Mesothelial cell of epicardium (in vitro differentiated cells): ENCODE measurements around the gene RRP1. TPM values are rescaled to one million over a fixed set of nuclear protein-coding genes. Genes with fewer than 3 reads are reported as not detected.

Experiments used
- DNase-seq, 2 experiments: peaks; one replicate each; pipeline ENCODE4 v3.0.0; 2021; ENCODE audit warnings: low spot score in 2 of 2; ENCODE audit not compliant: unreplicated experiment in 2 of 2
- H3K27ac Mint-ChIP-seq: 2 replicates; pipeline ENCODE4 v1.8.0; 2021; ENCODE audit warnings: mixed read lengths
- H3K27me3 Mint-ChIP-seq: 2 replicates; pipeline ENCODE4 v1.8.0; 2021; ENCODE audit warnings: low read depth, mixed read lengths
- H3K36me3 Mint-ChIP-seq: 2 replicates; pipeline ENCODE4 v1.8.0; 2021; ENCODE audit warnings: mixed read lengths
- H3K4me1 Mint-ChIP-seq: 2 replicates; pipeline ENCODE4 v1.8.0; 2021; ENCODE audit warnings: mixed read lengths
- H3K4me3 Mint-ChIP-seq: 2 replicates; pipeline ENCODE4 v1.8.0; 2021; ENCODE audit warnings: mild to moderate bottlenecking, moderate library complexity, mixed read lengths
- H3K9me3 Mint-ChIP-seq: 2 replicates; pipeline ENCODE4 v1.8.0; 2021; ENCODE audit warnings: mixed read lengths
- total RNA-seq: library from RNA; stranded (reverse); gene quantifications from 3 replicates; pipeline ENCODE4 v1.2.1, GENCODE V29; 2021
- TF ChIP-seq, protein P1 (sequence below): fragments of 200-600 bp; sonication (generic); IDR thresholded peaks from one replicate; pipeline ENCODE4 v1.5.0; 2021; ENCODE audit warnings: antibody characterized with exemption; ENCODE audit not compliant: unreplicated experiment

Gene RRP1
- total RNA-seq, 1 donor from 2014 or later, result 44.5 TPM

GRCh38 chr21:43806017-43806710, 16.8 kb downstream of the RRP1 start:
- Mint-ChIP-seq H3K36me3 (peaks cover 9% of the 10 kb centered on the region), H3K4me1 (peaks cover 7% of the 10 kb centered on the region), H3K27ac (no peak overlapping the region), H3K9me3 (no peaks in the 10 kb centered on the region), H3K4me3 (no peak overlapping the region), H3K27me3 (no peaks in the 10 kb centered on the region)
- TF ChIP-seq, protein P1, sequence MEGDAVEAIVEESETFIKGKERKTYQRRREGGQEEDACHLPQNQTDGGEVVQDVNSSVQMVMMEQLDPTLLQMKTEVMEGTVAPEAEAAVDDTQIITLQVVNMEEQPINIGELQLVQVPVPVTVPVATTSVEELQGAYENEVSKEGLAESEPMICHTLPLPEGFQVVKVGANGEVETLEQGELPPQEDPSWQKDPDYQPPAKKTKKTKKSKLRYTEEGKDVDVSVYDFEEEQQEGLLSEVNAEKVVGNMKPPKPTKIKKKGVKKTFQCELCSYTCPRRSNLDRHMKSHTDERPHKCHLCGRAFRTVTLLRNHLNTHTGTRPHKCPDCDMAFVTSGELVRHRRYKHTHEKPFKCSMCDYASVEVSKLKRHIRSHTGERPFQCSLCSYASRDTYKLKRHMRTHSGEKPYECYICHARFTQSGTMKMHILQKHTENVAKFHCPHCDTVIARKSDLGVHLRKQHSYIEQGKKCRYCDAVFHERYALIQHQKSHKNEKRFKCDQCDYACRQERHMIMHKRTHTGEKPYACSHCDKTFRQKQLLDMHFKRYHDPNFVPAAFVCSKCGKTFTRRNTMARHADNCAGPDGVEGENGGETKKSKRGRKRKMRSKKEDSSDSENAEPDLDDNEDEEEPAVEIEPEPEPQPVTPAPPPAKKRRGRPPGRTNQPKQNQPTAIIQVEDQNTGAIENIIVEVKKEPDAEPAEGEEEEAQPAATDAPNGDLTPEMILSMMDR, result no peak
- DNase-seq, result no peak

DNA sequence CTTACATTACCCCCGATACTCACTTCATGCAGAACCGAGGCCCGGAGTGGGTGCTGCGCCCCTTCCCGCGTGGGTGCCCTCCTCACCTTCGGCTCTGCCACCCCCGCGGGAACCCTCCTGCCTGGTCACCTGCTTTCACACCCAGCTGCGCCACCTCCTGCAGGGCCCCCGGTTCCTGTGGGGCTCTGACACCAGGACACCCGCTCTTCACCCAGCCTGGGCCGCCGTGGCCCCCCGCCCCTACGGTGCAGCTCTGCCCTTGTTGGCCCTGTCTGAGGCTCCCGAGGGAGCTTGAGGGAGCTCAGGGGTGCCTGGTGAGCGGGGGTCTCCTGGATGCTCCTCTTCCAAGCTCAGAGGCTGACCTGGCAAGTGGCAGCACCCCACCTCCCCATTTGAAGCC, 19.0 kb downstream of the RRP1 start:
- H3K9me3 Mint-ChIP-seq, result no peaks in the 10 kb centered on the region
- TF ChIP-seq, protein P1, result no peak
- no peak overlapping the region for H3K27ac Mint-ChIP-seq
- no peak overlapping the region for H3K4me3 Mint-ChIP-seq
- DNase-seq, result no peak
- H3K27me3 Mint-ChIP-seq, result no peaks in the 10 kb centered on the region
- H3K36me3 Mint-ChIP-seq, result peaks cover 5% of the 10 kb centered on the region
- H3K4me1 Mint-ChIP-seq, result peaks cover 7% of the 10 kb centered on the region

GRCh38 chr21:43808832-43809251, 19.5 kb downstream of the RRP1 start:
- Mint-ChIP-seq H3K27ac (no peak overlapping the region), H3K4me3 (no peak overlapping the region), H3K36me3 (peaks cover 2% of the 10 kb centered on the region), H3K27me3 (no peaks in the 10 kb centered on the region), H3K9me3 (no peaks in the 10 kb centered on the region), H3K4me1 (peaks cover 7% of the 10 kb centered on the region)
- DNase-seq, result no peak
- TF ChIP-seq, protein P1, result no peak

- H3K4me3 Mint-ChIP-seq, result no peak overlapping the region
- H3K9me3 Mint-ChIP-seq, result no peaks in the 10 kb centered on the region
- no peak for DNase-seq
- H3K36me3 Mint-ChIP-seq, result no peaks in the 10 kb centered on the region
- H3K4me1 Mint-ChIP-seq, result peaks cover 7% of the 10 kb centered on the region
- H3K27ac Mint-ChIP-seq, result no peak overlapping the region
- TF ChIP-seq, protein P1, result no peak
- no peaks in the 10 kb centered on the region for H3K27me3 Mint-ChIP-seq
Observed at GRCh38 chr21:43809346-43809799, 20.0 kb downstream of the RRP1 start.

- no peaks in the 10 kb centered on the region for H3K36me3 Mint-ChIP-seq
- H3K27ac Mint-ChIP-seq, result no peak overlapping the region
- H3K4me3 Mint-ChIP-seq, result no peak overlapping the region
- peaks cover 11% of the 10 kb centered on the region for H3K4me1 Mint-ChIP-seq
- no peak for DNase-seq
- H3K27me3 Mint-ChIP-seq, result peaks cover 4% of the 10 kb centered on the region
- H3K9me3 Mint-ChIP-seq, result no peaks in the 10 kb centered on the region
- TF ChIP-seq, protein P1, result no peak
Observed at GRCh38 chr21:43809853-43810504, 20.6 kb downstream of the RRP1 start.
